OCI-LY1 (cell line): ENCODE measurements around the gene HCRT.
A peak's percentile ranks its signal among the peaks of the same experiment; 100 is the strongest.

ENCODE experiments used
- H2AFZ ChIP-seq: fragments of 200-600 bp; sonication (generic), shearing (Covaris generic); 2 replicates; pipeline ENCODE4 v1.6.0; 2014; ENCODE audit warnings: antibody characterized with exemption, mild to moderate bottlenecking, low read length
- H3F3A ChIP-seq: fragments of 200-600 bp; sonication (generic), shearing (Covaris generic); 2 replicates; pipeline ENCODE4 v1.6.0; 2014; ENCODE audit warnings: mild to moderate bottlenecking, antibody characterized with exemption, low read length, moderate library complexity; ENCODE audit not compliant: insufficient read depth
- H3K27ac ChIP-seq: fragments of 200-600 bp; sonication (generic); 2 replicates; pipeline ENCODE4 v1.5.1; 2014; ENCODE audit warnings: low read length, mixed run types, mild to moderate bottlenecking, low read depth; ENCODE audit not compliant: poor library complexity, severe bottlenecking
- H3K27me3 ChIP-seq: fragments of 200-600 bp; sonication (generic); 2 replicates; pipeline ENCODE4 v1.6.0; 2014; ENCODE audit warnings: antibody characterized with exemption, mild to moderate bottlenecking, low read length, moderate library complexity; ENCODE audit not compliant: insufficient read depth
- H3K36me3 ChIP-seq: fragments of 200-600 bp; sonication (generic); 2 replicates; pipeline ENCODE4 v1.6.1; 2014; ENCODE audit warnings: mild to moderate bottlenecking, antibody characterized with exemption, low read length, moderate library complexity, mixed read lengths; ENCODE audit not compliant: insufficient read depth
- H3K4me1 ChIP-seq: fragments of 200-600 bp; sonication (generic); 2 replicates; pipeline ENCODE4 v1.5.1; 2014; ENCODE audit warnings: mild to moderate bottlenecking, low read length, moderate library complexity; ENCODE audit not compliant: insufficient read depth, severe bottlenecking
- H3K4me2 ChIP-seq: fragments of 200-600 bp; sonication (generic), shearing (Covaris generic); 2 replicates; pipeline ENCODE4 v1.6.1; 2014; ENCODE audit warnings: low read length
- H3K4me3 ChIP-seq: fragments of 200-600 bp; sonication (generic); 2 replicates; pipeline ENCODE4 v1.5.1; 2014; ENCODE audit warnings: low read length, low read depth, mild to moderate bottlenecking, mixed read lengths; ENCODE audit not compliant: poor library complexity, severe bottlenecking
- H3K79me2 ChIP-seq: fragments of 200-600 bp; shearing (Covaris generic); 2 replicates; pipeline ENCODE4 v1.6.1; 2016; ENCODE audit warnings: mixed run types, low read length, mixed read lengths; ENCODE audit not compliant: insufficient read depth
- H3K9ac ChIP-seq: fragments of 200-600 bp; sonication (generic), shearing (Covaris generic); 2 replicates; pipeline ENCODE4 v1.6.1; 2014; ENCODE audit warnings: mild to moderate bottlenecking, low read length, mixed read lengths
- H3K9me2 ChIP-seq: fragments of 200-600 bp; sonication (generic), shearing (Covaris generic); 2 replicates; pipeline ENCODE4 v1.6.1; 2014; ENCODE audit warnings: low read depth, mild to moderate bottlenecking, low read length, mixed read lengths
- H3K9me3 ChIP-seq: fragments of 200-600 bp; shearing (Covaris generic); 2 replicates; pipeline ENCODE4 v1.6.1; 2014; ENCODE audit warnings: low read length, mixed read lengths
- H4K20me1 ChIP-seq: fragments of 200-600 bp; sonication (generic), shearing (Covaris generic); 2 replicates; pipeline ENCODE4 v1.6.0; 2016; ENCODE audit warnings: mild to moderate bottlenecking, low read length; ENCODE audit not compliant: insufficient read depth
- EZH2 ChIP-seq: fragments of 200-600 bp; sonication (generic), shearing (Covaris generic); IDR thresholded peaks from 2 replicates; pipeline ENCODE4 v1.8.0; 2017; ENCODE audit warnings: borderline replicate concordance, mixed run types, mild to moderate bottlenecking, antibody characterized with exemption, low read length, moderate library complexity, mixed read lengths
- TF ChIP-seq, protein P1 (sequence below): fragments of 200-600 bp; sonication (generic), shearing (Covaris generic); IDR thresholded peaks from 2 replicates; pipeline ENCODE4 v1.5.1; 2017; ENCODE audit warnings: mild to moderate bottlenecking, antibody characterized with exemption, low read length, moderate library complexity, mixed read lengths

Gene HCRT

DNA sequence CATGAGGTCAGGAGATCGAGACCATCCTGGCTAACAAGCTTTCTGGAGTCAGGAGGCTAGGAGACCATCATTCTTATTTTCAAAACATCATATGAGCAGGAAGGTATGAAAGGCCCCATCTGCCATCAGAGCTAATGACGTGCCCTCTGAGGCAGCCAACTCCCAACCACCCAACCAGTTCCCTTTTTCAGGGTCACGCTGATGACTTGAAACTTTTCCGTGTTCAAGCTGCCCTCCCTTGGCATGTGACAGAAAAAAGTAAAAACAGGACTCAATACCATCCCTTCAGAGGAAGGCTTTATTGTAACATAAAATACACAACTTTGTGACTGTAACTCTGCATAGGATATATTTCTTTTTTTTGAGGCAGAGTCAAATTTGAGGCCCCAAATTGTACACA lies 13.6 kb upstream of the HCRT start:
- Histone ChIP-seq H3K9me3 (no peaks in the 10 kb centered on the region), H3K79me2 (no peaks in the 10 kb centered on the region), H3K4me2 (no peak overlapping the region; the same call in 1 of the 2 replicates), H4K20me1 (no peaks in the 10 kb centered on the region), H3F3A (no peaks in the 10 kb centered on the region), H3K36me3 (no peaks in the 10 kb centered on the region), H3K9me2 (no peaks in the 10 kb centered on the region), H2AFZ (peak overlapping the region; percentile 13), H3K27ac (peak overlapping the region; percentile 63), H3K9ac (peak overlapping the region; percentile 35; the same call in 1 of the 2 replicates), H3K27me3 (no peaks in the 10 kb centered on the region), H3K4me3 (no peak overlapping the region), H3K4me1 (peaks cover 13% of the 10 kb centered on the region)
- TF ChIP-seq EZH2: no peak
- TF ChIP-seq, protein P1, sequence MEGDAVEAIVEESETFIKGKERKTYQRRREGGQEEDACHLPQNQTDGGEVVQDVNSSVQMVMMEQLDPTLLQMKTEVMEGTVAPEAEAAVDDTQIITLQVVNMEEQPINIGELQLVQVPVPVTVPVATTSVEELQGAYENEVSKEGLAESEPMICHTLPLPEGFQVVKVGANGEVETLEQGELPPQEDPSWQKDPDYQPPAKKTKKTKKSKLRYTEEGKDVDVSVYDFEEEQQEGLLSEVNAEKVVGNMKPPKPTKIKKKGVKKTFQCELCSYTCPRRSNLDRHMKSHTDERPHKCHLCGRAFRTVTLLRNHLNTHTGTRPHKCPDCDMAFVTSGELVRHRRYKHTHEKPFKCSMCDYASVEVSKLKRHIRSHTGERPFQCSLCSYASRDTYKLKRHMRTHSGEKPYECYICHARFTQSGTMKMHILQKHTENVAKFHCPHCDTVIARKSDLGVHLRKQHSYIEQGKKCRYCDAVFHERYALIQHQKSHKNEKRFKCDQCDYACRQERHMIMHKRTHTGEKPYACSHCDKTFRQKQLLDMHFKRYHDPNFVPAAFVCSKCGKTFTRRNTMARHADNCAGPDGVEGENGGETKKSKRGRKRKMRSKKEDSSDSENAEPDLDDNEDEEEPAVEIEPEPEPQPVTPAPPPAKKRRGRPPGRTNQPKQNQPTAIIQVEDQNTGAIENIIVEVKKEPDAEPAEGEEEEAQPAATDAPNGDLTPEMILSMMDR: no peak

DNA sequence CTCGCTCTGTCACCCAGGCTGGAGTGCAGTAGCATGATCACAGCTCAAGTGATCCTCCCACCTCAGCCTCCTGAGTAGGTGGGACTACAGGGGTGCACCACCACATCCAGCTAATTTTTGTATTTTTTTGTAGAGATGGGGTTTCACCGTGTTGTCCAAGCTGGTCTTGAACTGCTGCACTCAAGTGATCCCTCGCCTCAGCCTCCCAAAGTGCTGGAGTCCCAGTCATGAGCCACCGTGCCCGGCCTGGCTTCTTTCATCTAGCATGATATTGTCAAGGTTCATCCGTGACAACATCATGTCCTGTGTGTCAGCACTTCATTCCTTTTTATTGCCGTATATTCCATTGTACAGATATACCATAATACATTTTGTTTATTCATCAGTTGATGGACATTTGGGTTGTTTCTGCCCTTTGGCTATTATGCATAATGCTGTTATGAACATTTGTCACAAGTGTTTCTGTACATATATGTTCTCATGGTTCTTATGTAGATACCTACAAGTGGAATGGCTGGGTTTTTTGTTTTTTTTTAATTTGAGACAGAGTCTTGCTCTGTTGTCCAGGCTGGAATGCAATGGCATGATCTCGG lies 12.4 kb upstream of the HCRT start:
- no peak overlapping the region for H3K9ac ChIP-seq
- H3K79me2 ChIP-seq: no peaks in the 10 kb centered on the region
- no peaks in the 10 kb centered on the region for H3K36me3 ChIP-seq
- no peak overlapping the region for H3K27ac ChIP-seq
- H3K4me1 ChIP-seq: peaks cover 24% of the 10 kb centered on the region
- H3K27me3 ChIP-seq: no peaks in the 10 kb centered on the region
- no peaks in the 10 kb centered on the region for H3F3A ChIP-seq
- no peak overlapping the region for H2AFZ ChIP-seq
- H3K4me3 ChIP-seq: no peak overlapping the region
- no peak overlapping the region for H3K4me2 ChIP-seq
- TF ChIP-seq EZH2: no peak
- TF ChIP-seq, protein P1: no peak
- no peaks in the 10 kb centered on the region for H4K20me1 ChIP-seq
- H3K9me2 ChIP-seq: no peaks in the 10 kb centered on the region
- H3K9me3 ChIP-seq: no peaks in the 10 kb centered on the region

DNA sequence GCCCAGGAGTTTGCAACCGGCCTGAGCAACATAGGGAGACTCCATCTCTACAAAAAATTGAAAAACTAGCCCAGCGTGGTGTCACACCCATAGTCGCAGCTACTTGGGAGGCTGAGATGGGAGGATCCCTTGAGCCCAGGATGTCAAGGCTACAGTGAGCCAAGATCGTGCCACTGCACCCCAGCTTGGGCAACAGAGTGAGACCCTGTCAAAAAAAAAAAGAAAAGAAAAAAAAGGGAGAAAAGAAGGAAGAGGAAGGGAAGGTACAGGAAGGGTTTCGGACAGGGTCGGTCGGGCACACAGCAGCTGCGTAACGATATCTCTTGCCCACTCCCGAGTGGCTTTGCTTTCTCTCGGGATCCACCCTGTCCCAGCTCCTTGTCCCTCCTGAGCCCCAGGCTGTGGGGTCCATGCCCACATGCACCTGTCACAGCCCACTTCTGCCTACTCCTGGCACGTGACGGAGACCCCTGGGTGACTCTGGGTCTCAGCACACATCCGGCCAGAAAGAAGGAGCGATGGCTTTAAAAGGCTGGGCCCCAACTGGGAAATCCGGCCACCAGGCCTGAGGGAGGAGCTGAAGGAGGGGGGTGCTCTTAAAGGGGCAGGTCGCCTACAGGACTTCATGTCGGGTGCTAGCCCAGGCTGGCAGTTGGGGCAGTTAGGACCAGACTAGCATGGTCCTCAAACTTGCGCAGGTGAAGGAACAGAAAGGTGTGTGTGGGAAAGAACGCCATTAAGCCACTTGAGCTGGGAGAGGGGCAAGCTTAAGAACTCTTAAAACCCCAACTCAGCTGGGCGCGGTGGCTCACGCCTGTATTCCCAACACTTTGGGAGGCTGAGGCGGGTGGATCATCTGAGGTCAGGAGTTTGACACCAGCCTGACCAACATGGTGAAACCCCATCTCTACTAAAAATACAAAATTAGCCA lies 9.0 kb upstream of the HCRT start, which contains the start of gene GHDC:
Gene GHDC (minus strand): TSS at position 526 of the 931 bp plus-strand sequence. CDS start 913 bp downstream, outside the sequence.
- no peak for TF ChIP-seq EZH2
- TF ChIP-seq, protein P1: no peak
- H3K27ac ChIP-seq: peak within 1 kb of the TSS; percentile 36
- no peaks in the 10 kb centered on the region for H3F3A ChIP-seq
- H4K20me1 ChIP-seq: no peaks in the 10 kb centered on the region
- no peaks in the 10 kb centered on the region for H3K27me3 ChIP-seq
- peak within 1 kb of the TSS; percentile 79 for H3K9ac ChIP-seq
- H2AFZ ChIP-seq: no peak within 1 kb of the TSS
- peak within 1 kb of the TSS; percentile 86 for H3K4me2 ChIP-seq
- H3K9me2 ChIP-seq: no peaks in the 10 kb centered on the region
- H3K4me3 ChIP-seq: peak within 1 kb of the TSS; percentile 86
- no peaks in the 10 kb centered on the region for H3K36me3 ChIP-seq
- no peaks in the 10 kb centered on the region for H3K9me3 ChIP-seq
- peaks cover 19% of the 10 kb centered on the region for H3K4me1 ChIP-seq
- no peaks in the 10 kb centered on the region for H3K79me2 ChIP-seq
